CD14-positive monocyte (primary cell): ENCODE data around the gene NOTO. TPM values are rescaled to one million over a fixed set of nuclear protein-coding genes. Genes with fewer than 3 reads are reported as not detected.

ENCODE experiments used
- DNase-seq, 3 donors: peaks; one replicate each; pipeline ENCODE4 v3.0.0-alpha.2; 2011 to 2022
- H2AFZ ChIP-seq: 2 replicates; pipeline ENCODE4 v1.6.0; 2012; ENCODE audit warnings: mild to moderate bottlenecking, low read depth, low read length, inconsistent platforms; ENCODE audit not compliant: insufficient read depth, poor library complexity, severe bottlenecking
- H3K27ac ChIP-seq, 2 donors: 1 replicate in 1 of 2; 2 replicates in 1 of 2; pipeline ENCODE4 v1.5.1; 2012 to 2013; ENCODE audit warnings: low read length in 2 of 2, control low read depth in 1 of 2, inconsistent platforms in 1 of 2, low read depth in 1 of 2, mild to moderate bottlenecking in 1 of 2
- H3K27me3 ChIP-seq, 2 donors: one replicate each; pipeline versions ENCODE4 v1.6.0 to v1.6.1; 2011 to 2013; ENCODE audit warnings: low read length in 2 of 2; ENCODE audit not compliant: control insufficient read depth in 2 of 2, insufficient read depth in 2 of 2
- H3K36me3 ChIP-seq, 2 donors: replicated peaks in 1 of 2; 1 replicate in 1 of 2; 2 replicates in 1 of 2; pipeline versions ENCODE4 v1.5.1 to v1.6.1; 2012 to 2013; ENCODE audit warnings: low read length in 2 of 2, control low read depth in 1 of 2, inconsistent platforms in 1 of 2, mild to moderate bottlenecking in 1 of 2; ENCODE audit not compliant: insufficient read depth in 2 of 2, control insufficient read depth in 1 of 2
- H3K4me1 ChIP-seq, 2 donors: 1 replicate in 1 of 2; 2 replicates in 1 of 2; pipeline versions ENCODE4 v1.5.1 to v1.6.1; 2012 to 2013; ENCODE audit warnings: low read length in 2 of 2, control low read depth in 1 of 2, inconsistent platforms in 1 of 2, mild to moderate bottlenecking in 1 of 2, moderate library complexity in 1 of 2; ENCODE audit not compliant: insufficient read depth in 2 of 2, control insufficient read depth in 1 of 2
- H3K4me2 ChIP-seq: replicated peaks from 2 replicates; pipeline ENCODE3; 2012; ENCODE audit warnings: low read length, moderate library complexity, mild to moderate bottlenecking; ENCODE audit not compliant: poor library complexity, severe bottlenecking; ENCODE audit errors: extremely low read depth
- H3K4me3 ChIP-seq, 3 experiments: fragments of 200-600 bp in 1 of 3; sonication (generic) in 1 of 3; replicated peaks in 1 of 3; 1 replicate in 2 of 3; 2 replicates in 1 of 3; pipeline ENCODE4 v1.5.1; 2011 to 2013; ENCODE audit warnings: low read length in 3 of 3, mild to moderate bottlenecking in 3 of 3, control low read depth in 2 of 3, low read depth in 2 of 3, inconsistent platforms in 1 of 3, moderate library complexity in 1 of 3
- H3K79me2 ChIP-seq: 2 replicates; pipeline ENCODE4 v1.6.0; 2012; ENCODE audit warnings: mild to moderate bottlenecking, control low read depth, inconsistent platforms, low read length, moderate library complexity; ENCODE audit not compliant: insufficient read depth
- H3K9ac ChIP-seq: 2 replicates; pipeline ENCODE4 v1.6.0; 2017; ENCODE audit warnings: low read length, mild to moderate bottlenecking; ENCODE audit not compliant: insufficient read depth, poor library complexity, severe bottlenecking
- H3K9me3 ChIP-seq, 2 donors: replicated peaks in 1 of 2; 1 replicate in 1 of 2; 2 replicates in 1 of 2; pipeline versions ENCODE4 v1.5.1 to v1.6.1; 2012 to 2013; ENCODE audit warnings: low read length in 2 of 2, control low read depth in 1 of 2; ENCODE audit not compliant: control insufficient read depth in 1 of 2, insufficient read depth in 1 of 2
- H4K20me1 ChIP-seq: 2 replicates; pipeline ENCODE4 v1.6.0; 2012; ENCODE audit warnings: mild to moderate bottlenecking, low read length, control low read depth, moderate library complexity; ENCODE audit not compliant: insufficient read depth
- H3K27ac Mint-ChIP-seq, 7 donors: one replicate each; pipeline ENCODE4 v1.8.0; 2020; ENCODE audit warnings: mild to moderate bottlenecking in 7 of 7, mixed read lengths in 7 of 7, moderate library complexity in 6 of 7, inconsistent platforms in 2 of 7
- H3K27me3 Mint-ChIP-seq, 3 donors: one replicate each; pipeline ENCODE4 v1.8.0; 2021 to 2022; ENCODE audit warnings: low read depth in 3 of 3, mild to moderate bottlenecking in 3 of 3, mixed read lengths in 3 of 3, moderate library complexity in 3 of 3, inconsistent platforms in 1 of 3
- H3K36me3 Mint-ChIP-seq, 2 donors: one replicate each; pipeline ENCODE4 v1.8.0; 2020; ENCODE audit warnings: mixed read lengths in 2 of 2, inconsistent platforms in 1 of 2, mild to moderate bottlenecking in 1 of 2
- H3K4me1 Mint-ChIP-seq: one replicate; pipeline ENCODE4 v1.8.0; 2020; ENCODE audit warnings: mild to moderate bottlenecking, mixed read lengths
- H3K4me3 Mint-ChIP-seq, 2 donors: one replicate each; pipeline ENCODE4 v1.8.0; 2020; ENCODE audit warnings: mild to moderate bottlenecking in 2 of 2, mixed read lengths in 2 of 2, moderate library complexity in 1 of 2
- H3K9me3 Mint-ChIP-seq, 7 donors: one replicate each; pipeline ENCODE4 v1.8.0; 2020 to 2022; ENCODE audit warnings: mixed read lengths in 7 of 7, mild to moderate bottlenecking in 6 of 7, moderate library complexity in 6 of 7, inconsistent platforms in 2 of 7
- CTCF ChIP-seq: fragments of 200-600 bp; IDR thresholded peaks from one replicate; pipeline ENCODE4 v1.8.0; 2022; ENCODE audit warnings: antibody characterized with exemption, mild to moderate bottlenecking
- WGBS: methylation state at CpG from one replicate; pipeline ENCODE4 v1.1.5; 2013; ENCODE audit warnings: missing lambda C conversion rate; ENCODE audit not compliant: insufficient coverage; 5-methylcytosine and 5-hydroxymethylcytosine counted together
- intact Hi-C, 2 donors: fragments of 100-400 bp; cut with micrococcal nuclease; formaldehyde crosslinking; loops; one replicate each; pipeline versions ENCODE4 v1.15.0 to v1.15.1; 2023
- polyA plus RNA-seq, 3 donors: library from polyadenylated mRNA; depleted of rRNA in 1 of 3; unstranded in 2 of 3; stranded (reverse) in 1 of 3; fragments of 300-500 nt in 2 of 3; fragments of >200 nt in 1 of 3; fragmentation: Illumina TruSeq in 2 of 3; gene quantifications; 1 replicate in 2 of 3; 2 replicates in 1 of 3; pipeline ENCODE4 v1.2.3, GENCODE V29; 2012 to 2021

The NOTO gene
- polyA plus RNA-seq, 3 donors = not detected

GRCh38 chr2:73175663-73176204 is 26.6 kb upstream of the NOTO start:
- Histone ChIP-seq H2AFZ (peak overlapping the region; percentile 69), H3K9me3 (peaks cover 0 to 15% of the 10 kb centered on the region in 2 donors), H3K9ac (peak overlapping the region; percentile 25), H3K27me3 (peaks cover 28 to 69% of the 10 kb centered on the region in 2 donors), H3K79me2 (no peaks in the 10 kb centered on the region), H3K4me1 (peaks cover 21 to 27% of the 10 kb centered on the region in 2 donors), H3K4me3 (peak overlapping the region in 1 of 3 experiments; percentile 60), H3K4me2 (peak overlapping the region; percentile 95), H3K27ac (no peak overlapping the region), H3K36me3 (no peaks in the 10 kb centered on the region), H4K20me1 (no peaks in the 10 kb centered on the region)
- no peak for TF ChIP-seq CTCF
- intact Hi-C loops = loop anchor here in 1 of 2 donors (5.0 kb wide), 2 partner anchors 88 to 283 kb away; no protein-coding TSS in a partner anchor
- WGBS = under 1% methylated on average over 53 of the region's 59 CpGs
- peak in 1 of 3 donors; percentile 24 for DNase-seq
- H3K4me1 Mint-ChIP-seq = peaks cover 16% of the 10 kb centered on the region
- H3K36me3 Mint-ChIP-seq = peaks cover 3 to 4% of the 10 kb centered on the region in 2 donors
- H3K9me3 Mint-ChIP-seq = peaks cover 0 to 20% (median 6%) of the 10 kb centered on the region in 7 donors
- H3K27me3 Mint-ChIP-seq = peaks cover 60 to 88% (median 71%) of the 10 kb centered on the region in 3 donors
- no peak overlapping the region for H3K27ac Mint-ChIP-seq
- peak overlapping the region; percentile 53 to 95 for H3K4me3 Mint-ChIP-seq

GRCh38 chr2:73176205-73176880 is 26.0 kb upstream of the NOTO start:
- Histone ChIP-seq H4K20me1 (no peaks in the 10 kb centered on the region), H3K9ac (no peak overlapping the region), H3K36me3 (no peaks in the 10 kb centered on the region), H3K4me2 (peak overlapping the region; percentile 95), H2AFZ (peak overlapping the region; percentile 94), H3K27ac (no peak overlapping the region), H3K4me3 (peak overlapping the region in 1 of 3 experiments; percentile 85), H3K9me3 (peaks cover 0 to 15% of the 10 kb centered on the region in 2 donors), H3K27me3 (peaks cover 28 to 69% of the 10 kb centered on the region in 2 donors), H3K4me1 (peaks cover 21 to 27% of the 10 kb centered on the region in 2 donors), H3K79me2 (no peaks in the 10 kb centered on the region)
- H3K27ac Mint-ChIP-seq = peak overlapping the region in 1 of 7 donors; percentile 36
- intact Hi-C loops = loop anchor here in 1 of 2 donors (5.0 kb wide), 2 partner anchors 89 to 284 kb away; no protein-coding TSS in a partner anchor
- H3K4me3 Mint-ChIP-seq = peak overlapping the region; percentile 53 to 95
- no peak for TF ChIP-seq CTCF
- DNase-seq = no peak
- peaks cover 16% of the 10 kb centered on the region for H3K4me1 Mint-ChIP-seq
- H3K27me3 Mint-ChIP-seq = peaks cover 63 to 92% (median 71%) of the 10 kb centered on the region in 3 donors
- peaks cover 3 to 4% of the 10 kb centered on the region in 2 donors for H3K36me3 Mint-ChIP-seq
- 2% methylated on average over 24 of the region's 31 CpGs for WGBS
- peaks cover 0 to 20% (median 6%) of the 10 kb centered on the region in 7 donors for H3K9me3 Mint-ChIP-seq
